HepG2 (cell line): ENCODE measurements around the gene SAE1. TPM values are rescaled to one million over a fixed set of nuclear protein-coding genes. Genes with fewer than 3 reads are reported as not detected.

Experiments used
- CBX2 ChIP-seq, 2 experiments: fragments of 200-600 bp in 1 of 2; sonication (generic); formaldehyde crosslinking in 1 of 2; IDR thresholded peaks; 2 replicates each; pipeline versions ENCODE4 v1.7.0 to v1.8.1; 2018 to 2022; ENCODE audit warnings: low read depth in 2 of 2, low read length in 1 of 2, mild to moderate bottlenecking in 1 of 2, missing genetic modification reagents in 1 of 2
- MZF1 ChIP-seq: sonication (generic); formaldehyde crosslinking; IDR thresholded peaks from 2 replicates; pipeline ENCODE4 v1.8.1; 2023; ENCODE audit warnings: mild to moderate bottlenecking, missing genetic modification reagents, borderline replicate concordance
- NFATC3 ChIP-seq: sonication (generic); formaldehyde crosslinking; IDR thresholded peaks from 2 replicates; pipeline ENCODE4 v1.5.1; 2020; ENCODE audit warnings: mild to moderate bottlenecking, missing genetic modification reagents
- POLR2AphosphoS5 ChIP-seq: IDR thresholded peaks from 2 replicates; pipeline ENCODE4 v1.6.1; 2012; ENCODE audit warnings: low read depth, low read length
- SP2 ChIP-seq: sonication (generic); formaldehyde crosslinking; IDR thresholded peaks from 2 replicates; pipeline ENCODE4 v1.5.1; 2020; ENCODE audit warnings: mild to moderate bottlenecking, missing genetic modification reagents
- THAP9 ChIP-seq: sonication (generic); formaldehyde crosslinking; IDR thresholded peaks from 2 replicates; pipeline ENCODE4; 2020; ENCODE audit warnings: missing genetic modification reagents, mild to moderate bottlenecking, borderline replicate concordance
- ZNF180 ChIP-seq: sonication (generic); formaldehyde crosslinking; IDR thresholded peaks from 2 replicates; pipeline ENCODE4 v1.4.0; 2020; ENCODE audit warnings: low read depth, missing genetic modification reagents, borderline replicate concordance
- ZNF354B ChIP-seq: sonication (generic); formaldehyde crosslinking; IDR thresholded peaks from 2 replicates; pipeline ENCODE4 v1.8.0; 2022; ENCODE audit warnings: mild to moderate bottlenecking, missing genetic modification reagents
- ZNF558 ChIP-seq: sonication (generic); formaldehyde crosslinking; IDR thresholded peaks from 2 replicates; pipeline ENCODE4 v1.9.0; 2022; ENCODE audit warnings: mild to moderate bottlenecking, missing genetic modification reagents, borderline replicate concordance
- ZNF770 ChIP-seq: sonication (generic); formaldehyde crosslinking; IDR thresholded peaks from 2 replicates; pipeline ENCODE4 v1.5.0; 2020; ENCODE audit warnings: mild to moderate bottlenecking, missing genetic modification reagents
- ZSCAN25 ChIP-seq: sonication (generic); formaldehyde crosslinking; IDR thresholded peaks from 2 replicates; pipeline ENCODE4 v1.8.0; 2022; ENCODE audit warnings: mild to moderate bottlenecking, missing genetic modification reagents
- polyA plus RNA-seq, 8 experiments: library from polyadenylated mRNA; depleted of rRNA in 3 of 8; stranded (reverse) in 7 of 8; unstranded in 1 of 8; fragments of >200 nt; fragmentation: Illumina TruSeq in 4 of 8; extraction: Trizol in 4 of 8; gene quantifications; 2 replicates each; pipeline versions ENCODE4 v1.2.1 to v1.2.3, GENCODE V29; 2011 to 2016; ENCODE audit warnings: low read depth in 4 of 8, missing spikeins in 1 of 8, mixed read lengths in 1 of 8; ENCODE audit not compliant: insufficient read depth in 1 of 8
- total RNA-seq, 5 experiments: library from RNA; depleted of rRNA; stranded (reverse); fragments of >200 nt; fragmentation: Illumina TruSeq; extraction: Trizol; gene quantifications; 2 replicates each; pipeline ENCODE4 v1.2.3, GENCODE V29; 2016; ENCODE audit warnings: low read depth in 1 of 5
- TF ChIP-seq, protein P1 (sequence below): sonication (generic); formaldehyde crosslinking; IDR thresholded peaks from 2 replicates; pipeline ENCODE4 v1.4.0; 2020; ENCODE audit warnings: missing genetic modification reagents
- TF ChIP-seq, protein P2 (sequence below): IDR thresholded peaks from 2 replicates; pipeline ENCODE4 v1.6.1; 2016; ENCODE audit warnings: control low read depth
- TF ChIP-seq, protein P3 (sequence below): sonication (generic); formaldehyde crosslinking; IDR thresholded peaks from 2 replicates; pipeline ENCODE4 v1.5.0; 2020; ENCODE audit warnings: mild to moderate bottlenecking, missing genetic modification reagents, borderline replicate concordance

Gene SAE1
- total and polyA plus RNA-seq, 2 of the 13 experiments (the other 11 are each of a cell fraction or from before 2014, with no cell fraction given): 87.6 to 197 TPM

- TF ChIP-seq MZF1 (CRISPR knock-in tag) (no peak), ZNF558 (CRISPR knock-in tag) (no peak), THAP9 (no peak), ZNF770 (CRISPR knock-in tag) (no peak), ZNF180 (CRISPR knock-in tag) (no peak), NFATC3 (CRISPR knock-in tag) (no peak), POLR2AphosphoS5 (peak; percentile 60; the same call in 1 of the 2 replicates), CBX2 (IDR thresholded peaks at IDR 0.05; ENCODE audit: low read depth, low read length) (no peak), CBX2 (CRISPR knock-in tag; IDR thresholded peaks at IDR 0.05; ENCODE audit: low read depth) (no peak), ZSCAN25 (CRISPR knock-in tag) (no peak), SP2 (CRISPR knock-in tag) (0 out of 2 replicates have a peak, but pooled peaks have one; percentile 30), ZNF354B (CRISPR knock-in tag) (no peak)
- TF ChIP-seq, protein P1, sequence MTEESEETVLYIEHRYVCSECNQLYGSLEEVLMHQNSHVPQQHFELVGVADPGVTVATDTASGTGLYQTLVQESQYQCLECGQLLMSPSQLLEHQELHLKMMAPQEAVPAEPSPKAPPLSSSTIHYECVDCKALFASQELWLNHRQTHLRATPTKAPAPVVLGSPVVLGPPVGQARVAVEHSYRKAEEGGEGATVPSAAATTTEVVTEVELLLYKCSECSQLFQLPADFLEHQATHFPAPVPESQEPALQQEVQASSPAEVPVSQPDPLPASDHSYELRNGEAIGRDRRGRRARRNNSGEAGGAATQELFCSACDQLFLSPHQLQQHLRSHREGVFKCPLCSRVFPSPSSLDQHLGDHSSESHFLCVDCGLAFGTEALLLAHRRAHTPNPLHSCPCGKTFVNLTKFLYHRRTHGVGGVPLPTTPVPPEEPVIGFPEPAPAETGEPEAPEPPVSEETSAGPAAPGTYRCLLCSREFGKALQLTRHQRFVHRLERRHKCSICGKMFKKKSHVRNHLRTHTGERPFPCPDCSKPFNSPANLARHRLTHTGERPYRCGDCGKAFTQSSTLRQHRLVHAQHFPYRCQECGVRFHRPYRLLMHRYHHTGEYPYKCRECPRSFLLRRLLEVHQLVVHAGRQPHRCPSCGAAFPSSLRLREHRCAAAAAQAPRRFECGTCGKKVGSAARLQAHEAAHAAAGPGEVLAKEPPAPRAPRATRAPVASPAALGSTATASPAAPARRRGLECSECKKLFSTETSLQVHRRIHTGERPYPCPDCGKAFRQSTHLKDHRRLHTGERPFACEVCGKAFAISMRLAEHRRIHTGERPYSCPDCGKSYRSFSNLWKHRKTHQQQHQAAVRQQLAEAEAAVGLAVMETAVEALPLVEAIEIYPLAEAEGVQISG (CRISPR knock-in tag): no peak; the same call in 1 of the 2 replicates
- TF ChIP-seq, protein P2, sequence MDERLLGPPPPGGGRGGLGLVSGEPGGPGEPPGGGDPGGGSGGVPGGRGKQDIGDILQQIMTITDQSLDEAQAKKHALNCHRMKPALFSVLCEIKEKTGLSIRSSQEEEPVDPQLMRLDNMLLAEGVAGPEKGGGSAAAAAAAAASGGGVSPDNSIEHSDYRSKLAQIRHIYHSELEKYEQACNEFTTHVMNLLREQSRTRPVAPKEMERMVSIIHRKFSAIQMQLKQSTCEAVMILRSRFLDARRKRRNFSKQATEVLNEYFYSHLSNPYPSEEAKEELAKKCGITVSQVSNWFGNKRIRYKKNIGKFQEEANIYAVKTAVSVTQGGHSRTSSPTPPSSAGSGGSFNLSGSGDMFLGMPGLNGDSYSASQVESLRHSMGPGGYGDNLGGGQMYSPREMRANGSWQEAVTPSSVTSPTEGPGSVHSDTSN: no peak
- TF ChIP-seq, protein P3, sequence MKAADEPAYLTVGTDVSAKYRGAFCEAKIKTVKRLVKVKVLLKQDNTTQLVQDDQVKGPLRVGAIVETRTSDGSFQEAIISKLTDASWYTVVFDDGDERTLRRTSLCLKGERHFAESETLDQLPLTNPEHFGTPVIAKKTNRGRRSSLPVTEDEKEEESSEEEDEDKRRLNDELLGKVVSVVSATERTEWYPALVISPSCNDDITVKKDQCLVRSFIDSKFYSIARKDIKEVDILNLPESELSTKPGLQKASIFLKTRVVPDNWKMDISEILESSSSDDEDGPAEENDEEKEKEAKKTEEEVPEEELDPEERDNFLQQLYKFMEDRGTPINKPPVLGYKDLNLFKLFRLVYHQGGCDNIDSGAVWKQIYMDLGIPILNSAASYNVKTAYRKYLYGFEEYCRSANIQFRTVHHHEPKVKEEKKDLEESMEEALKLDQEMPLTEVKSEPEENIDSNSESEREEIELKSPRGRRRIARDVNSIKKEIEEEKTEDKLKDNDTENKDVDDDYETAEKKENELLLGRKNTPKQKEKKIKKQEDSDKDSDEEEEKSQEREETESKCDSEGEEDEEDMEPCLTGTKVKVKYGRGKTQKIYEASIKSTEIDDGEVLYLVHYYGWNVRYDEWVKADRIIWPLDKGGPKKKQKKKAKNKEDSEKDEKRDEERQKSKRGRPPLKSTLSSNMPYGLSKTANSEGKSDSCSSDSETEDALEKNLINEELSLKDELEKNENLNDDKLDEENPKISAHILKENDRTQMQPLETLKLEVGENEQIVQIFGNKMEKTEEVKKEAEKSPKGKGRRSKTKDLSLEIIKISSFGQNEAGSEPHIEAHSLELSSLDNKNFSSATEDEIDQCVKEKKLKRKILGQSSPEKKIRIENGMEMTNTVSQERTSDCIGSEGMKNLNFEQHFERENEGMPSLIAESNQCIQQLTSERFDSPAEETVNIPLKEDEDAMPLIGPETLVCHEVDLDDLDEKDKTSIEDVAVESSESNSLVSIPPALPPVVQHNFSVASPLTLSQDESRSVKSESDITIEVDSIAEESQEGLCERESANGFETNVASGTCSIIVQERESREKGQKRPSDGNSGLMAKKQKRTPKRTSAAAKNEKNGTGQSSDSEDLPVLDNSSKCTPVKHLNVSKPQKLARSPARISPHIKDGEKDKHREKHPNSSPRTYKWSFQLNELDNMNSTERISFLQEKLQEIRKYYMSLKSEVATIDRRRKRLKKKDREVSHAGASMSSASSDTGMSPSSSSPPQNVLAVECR (CRISPR knock-in tag): peak; percentile 2; the same call in 1 of the 2 replicates
These were observed 16.6 kb upstream of the SAE1 start (continued) for GRCh38 chr19:47113850-47114651.
